AG10803 (cell line): ENCODE measurements around the gene STK32C.

Experiments
- DNase-seq: peaks from one replicate; pipeline ENCODE4 v3.0.0; 2010; ENCODE audit warnings: low read depth
- H3K4me3 ChIP-seq: 2 replicates; pipeline ENCODE4 v1.5.1; 2011; ENCODE audit warnings: mild to moderate bottlenecking, low read length, control low read depth
- TF ChIP-seq, protein P1 (sequence below): conservative IDR thresholded peaks from 2 replicates; pipeline ENCODE4 v1.5.1; 2011; ENCODE audit warnings: mild to moderate bottlenecking, low read length, control low read depth, inconsistent platforms

Gene STK32C

GRCh38 chr10:132189810-132190422 lies 117.8 kb downstream of the STK32C start:
- TF ChIP-seq, protein P1, sequence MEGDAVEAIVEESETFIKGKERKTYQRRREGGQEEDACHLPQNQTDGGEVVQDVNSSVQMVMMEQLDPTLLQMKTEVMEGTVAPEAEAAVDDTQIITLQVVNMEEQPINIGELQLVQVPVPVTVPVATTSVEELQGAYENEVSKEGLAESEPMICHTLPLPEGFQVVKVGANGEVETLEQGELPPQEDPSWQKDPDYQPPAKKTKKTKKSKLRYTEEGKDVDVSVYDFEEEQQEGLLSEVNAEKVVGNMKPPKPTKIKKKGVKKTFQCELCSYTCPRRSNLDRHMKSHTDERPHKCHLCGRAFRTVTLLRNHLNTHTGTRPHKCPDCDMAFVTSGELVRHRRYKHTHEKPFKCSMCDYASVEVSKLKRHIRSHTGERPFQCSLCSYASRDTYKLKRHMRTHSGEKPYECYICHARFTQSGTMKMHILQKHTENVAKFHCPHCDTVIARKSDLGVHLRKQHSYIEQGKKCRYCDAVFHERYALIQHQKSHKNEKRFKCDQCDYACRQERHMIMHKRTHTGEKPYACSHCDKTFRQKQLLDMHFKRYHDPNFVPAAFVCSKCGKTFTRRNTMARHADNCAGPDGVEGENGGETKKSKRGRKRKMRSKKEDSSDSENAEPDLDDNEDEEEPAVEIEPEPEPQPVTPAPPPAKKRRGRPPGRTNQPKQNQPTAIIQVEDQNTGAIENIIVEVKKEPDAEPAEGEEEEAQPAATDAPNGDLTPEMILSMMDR: no peak
- no peak overlapping the region for H3K4me3 ChIP-seq
- DNase-seq: no peak

GRCh38 chr10:132189016-132189415 lies 118.7 kb downstream of the STK32C start:
- TF ChIP-seq, protein P1: no peak
- no peak for DNase-seq
- no peak overlapping the region for H3K4me3 ChIP-seq

GRCh38 chr10:132188331-132188730 lies 119.4 kb downstream of the STK32C start:
- no peak for DNase-seq
- H3K4me3 ChIP-seq: peak overlapping the region; percentile 57; the same call in 1 of the 2 replicates
- TF ChIP-seq, protein P1: no peak

- TF ChIP-seq, protein P1: no peak
- peak overlapping the region; percentile 57 for H3K4me3 ChIP-seq
- DNase-seq: no peak
Measured at GRCh38 chr10:132187430-132188138, 120.2 kb downstream of the STK32C start.

DNA sequence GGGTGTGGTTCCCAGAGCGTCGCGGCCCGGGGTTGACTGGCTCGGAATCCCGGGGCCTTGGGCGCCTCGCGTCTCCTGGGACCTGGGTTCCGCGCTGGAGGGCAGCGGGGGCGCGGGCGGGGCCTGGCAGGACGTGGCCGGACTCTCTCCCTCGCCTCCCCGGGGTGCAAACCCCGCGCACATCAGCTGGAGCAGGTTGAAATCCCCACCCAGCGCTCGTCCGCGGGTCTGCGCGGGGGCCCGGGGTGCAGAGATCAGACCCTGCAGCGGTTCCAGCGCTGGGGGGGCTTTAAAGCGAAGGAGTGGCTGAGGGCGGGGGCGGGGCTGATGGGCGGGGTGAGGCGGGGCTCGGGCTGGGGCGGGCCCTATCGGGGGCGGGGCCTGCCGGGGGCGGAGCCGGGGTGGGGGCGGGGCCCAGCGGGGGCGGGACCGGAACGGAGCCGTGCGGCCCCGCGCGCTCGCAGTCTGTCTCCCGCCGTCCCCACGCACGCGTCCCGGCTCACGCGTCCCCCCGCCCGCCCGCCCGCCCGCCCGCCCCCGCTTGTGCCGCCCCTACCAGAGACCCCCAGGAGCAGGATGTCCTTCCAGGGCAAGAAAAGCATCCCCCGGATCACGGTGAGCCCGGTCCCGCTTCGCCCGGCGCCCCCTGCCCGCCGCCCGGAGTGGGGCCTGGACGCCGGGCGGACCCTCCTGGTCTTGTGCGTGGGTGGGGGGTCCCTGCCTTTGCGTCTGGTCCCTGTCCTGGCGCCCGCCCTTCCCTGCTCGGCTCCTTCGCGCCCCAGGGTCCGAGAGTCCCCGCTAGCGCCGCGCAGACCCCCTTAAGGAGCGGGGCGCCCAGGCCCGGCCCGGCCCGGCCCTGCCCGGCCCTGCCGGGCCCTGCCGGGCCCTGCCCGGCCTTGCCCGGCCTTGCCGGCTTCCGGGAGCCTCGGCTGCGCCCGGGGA lies 121.0 kb downstream of the STK32C start, which contains the start of gene DPYSL4:
Gene DPYSL4, plus strand, starts transcription at position 461 of the 942 bp plus-strand sequence. Its CDS starts 116 bp downstream, at position 577.
- H3K4me3 ChIP-seq: peak within 1 kb of the TSS; percentile 57
- DNase-seq: peak; percentile 5
- TF ChIP-seq, protein P1: no peak

- TF ChIP-seq, protein P1: no peak
- DNase-seq: peak; percentile 8
- no peak overlapping the region; the same call in 1 of the 2 replicates for H3K4me3 ChIP-seq
Measured at GRCh38 chr10:132185601-132186487, 121.9 kb downstream of the STK32C start.
